Measurements from ENCODE around the gene TES. TPM values are rescaled to one million over a fixed set of nuclear protein-coding genes. Genes with fewer than 3 reads are reported as not detected.

TES gene
- total and polyA plus RNA-seq, 9 of the 15 experiments (the other 6 are each of a cell fraction or from before 2014, with no cell fraction given) = 20.7 to 61.6 (median 53.8) TPM

DNA sequence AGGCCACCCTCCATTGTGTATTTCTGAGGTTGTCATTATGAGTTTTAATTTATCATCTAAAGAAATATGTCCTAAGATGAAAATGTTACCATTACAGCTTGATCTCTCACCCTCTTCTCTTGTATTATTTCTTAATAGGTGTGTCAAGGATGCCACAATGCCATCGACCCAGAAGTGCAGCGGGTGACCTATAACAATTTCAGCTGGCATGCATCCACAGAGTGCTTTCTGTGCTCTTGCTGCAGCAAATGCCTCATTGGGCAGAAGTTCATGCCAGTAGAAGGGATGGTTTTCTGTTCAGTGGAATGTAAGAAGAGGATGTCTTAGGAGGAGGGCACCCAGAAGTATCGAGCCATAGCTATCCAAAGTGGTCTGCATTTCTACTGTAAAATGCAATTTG lies 46.8 kb downstream of the TES start:
- BruUV-seq (replicated peaks) = no TSS peak
- no peaks in the 10 kb centered on the region for H3K27me3 ChIP-seq (ENCODE audit: control insufficient read depth in 2 of 2, insufficient read depth in 2 of 2, low read length in 2 of 2)
- no peak overlapping the region for H3K4me3 ChIP-seq
- FAIRE-seq (no peak), DNase-seq (ENCODE audit: extremely low read depth in 1 of 4, low spot score in 3 of 4) (no peak), ATAC-seq (no peak)
- no peaks in the 10 kb centered on the region for H3K9me3 ChIP-seq (replicated peaks; ENCODE audit: control insufficient read depth, insufficient read depth, low read depth, low read length)
- no peaks in the 10 kb centered on the region for H3K4me1 ChIP-seq (replicated peaks in 1 of 2; ENCODE audit: control insufficient read depth in 2 of 2, insufficient read depth in 2 of 2, low read length in 2 of 2)
- no peak overlapping the region for H2AFZ ChIP-seq (ENCODE audit: low read depth, low read length)
- H3K36me3 ChIP-seq (ENCODE audit: control insufficient read depth, insufficient read depth, low read length) = peaks cover 11% of the 10 kb centered on the region; the same call in 2 of the 3 replicates
- in situ Hi-C loops (cut with MboI) = loop anchor here (5.0 kb wide), 1 partner anchor 555 kb away; no protein-coding TSS in a partner anchor
- ChIA-PET CTCF (ENCODE audit: low intra/inter-chr PET ratio) (interaction anchor here (0.6 to 4.5 kb wide), 5 partner anchors 270 to 553 kb away, joined by 3 to 97 read pairs (median 14); no protein-coding TSS in a partner anchor), POLR2A (interaction anchor here (0.6 kb wide), 1 partner anchor 576 kb away, joined by 3 read pairs; no protein-coding TSS in a partner anchor)
- no peaks in the 10 kb centered on the region for H3K79me2 ChIP-seq (ENCODE audit: control insufficient read depth, insufficient read depth, low read length)
- H3K27ac ChIP-seq (ENCODE audit: extremely low read depth, low read depth, low read length) = no peak overlapping the region
- TF ChIP-seq ZFX (CRISPR knock-in tag; IDR thresholded peaks at IDR 0.05) (no peak), LEF1 (IDR thresholded peaks at IDR 0.05) (no peak), HLTF (IDR thresholded peaks at IDR 0.05) (no peak), GTF2E2 (tag; IDR thresholded peaks at IDR 0.05) (no peak)
- 80% methylated on average over 3 of the region's 3 CpGs for WGBS (ENCODE audit: insufficient coverage, low coverage, missing lambda C conversion rate)
- intact Hi-C loops (cut with micrococcal nuclease) = no loop called here
- H3K9ac ChIP-seq (ENCODE audit: insufficient read depth in 1 of 2, low read depth in 2 of 2, low read length in 2 of 2) = no peak overlapping the region
- no peaks in the 10 kb centered on the region for H3K9me1 ChIP-seq (ENCODE audit: control insufficient read depth, insufficient read depth, low read length)
- no peak overlapping the region for H3K4me2 ChIP-seq (ENCODE audit: insufficient read depth, low read length)
- H4K20me1 ChIP-seq (replicated peaks; ENCODE audit: control insufficient read depth, insufficient read depth, low read length) = no peaks in the 10 kb centered on the region

DNA sequence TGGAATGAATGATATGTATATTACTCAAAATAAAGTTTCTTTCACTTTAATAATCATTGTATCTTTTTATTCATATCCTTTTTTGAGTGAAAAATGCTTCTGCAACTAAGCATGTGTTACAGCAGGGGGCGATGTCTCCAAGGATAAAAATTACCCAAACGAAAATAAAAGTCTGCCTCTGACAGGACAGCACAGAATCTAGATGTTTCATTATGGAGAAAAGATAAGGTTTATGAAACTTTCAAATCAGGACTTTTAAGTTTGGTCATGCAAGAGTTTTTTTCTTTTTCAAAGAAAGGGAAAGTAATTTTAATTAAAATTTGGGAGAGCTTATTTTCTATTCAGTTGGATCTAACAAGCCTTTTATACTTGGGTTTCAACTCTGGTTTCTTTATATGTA lies 48.4 kb downstream of the TES start:
- CTCF ChIA-PET (ENCODE audit: low intra/inter-chr PET ratio) = interaction anchor here (0.5 to 4.5 kb wide), 9 partner anchors 23 to 551 kb away, joined by 3 to 97 read pairs (median 14); partner anchors contain the start of gene CAV1
- no peak overlapping the region for H3K9ac ChIP-seq (ENCODE audit: insufficient read depth in 1 of 2, low read depth in 2 of 2, low read length in 2 of 2)
- TF ChIP-seq MCM3 (IDR thresholded peaks at IDR 0.05) = no peak
- TF ChIP-seq ESRRB (CRISPR knock-in tag; IDR thresholded peaks at IDR 0.05; ENCODE audit: borderline replicate concordance) = no peak
- TF ChIP-seq HEY1 (CRISPR knock-in tag; IDR thresholded peaks at IDR 0.05; ENCODE audit: borderline replicate concordance) = 0 out of 2 replicates have a peak, but pooled peaks have one; percentile 36
- no peak for TF ChIP-seq MAFG (tag; conservative IDR thresholded peaks at IDR 0.05)
- TF ChIP-seq RBM34 (IDR thresholded peaks at IDR 0.05; ENCODE audit: borderline replicate concordance, insufficient read depth, low read length) = no peak
- TF ChIP-seq, protein P1, sequence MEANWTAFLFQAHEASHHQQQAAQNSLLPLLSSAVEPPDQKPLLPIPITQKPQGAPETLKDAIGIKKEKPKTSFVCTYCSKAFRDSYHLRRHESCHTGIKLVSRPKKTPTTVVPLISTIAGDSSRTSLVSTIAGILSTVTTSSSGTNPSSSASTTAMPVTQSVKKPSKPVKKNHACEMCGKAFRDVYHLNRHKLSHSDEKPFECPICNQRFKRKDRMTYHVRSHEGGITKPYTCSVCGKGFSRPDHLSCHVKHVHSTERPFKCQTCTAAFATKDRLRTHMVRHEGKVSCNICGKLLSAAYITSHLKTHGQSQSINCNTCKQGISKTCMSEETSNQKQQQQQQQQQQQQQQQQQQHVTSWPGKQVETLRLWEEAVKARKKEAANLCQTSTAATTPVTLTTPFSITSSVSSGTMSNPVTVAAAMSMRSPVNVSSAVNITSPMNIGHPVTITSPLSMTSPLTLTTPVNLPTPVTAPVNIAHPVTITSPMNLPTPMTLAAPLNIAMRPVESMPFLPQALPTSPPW (CRISPR knock-in tag; IDR thresholded peaks at IDR 0.05) = peak; percentile 30; the same call in 1 of the 2 replicates
- peak; percentile 54 for TF ChIP-seq KLF16 (IDR thresholded peaks at IDR 0.05)
- TF ChIP-seq POLR2H (tag; IDR thresholded peaks at IDR 0.05; ENCODE audit: low read depth) = peak; percentile 56; the same call in 1 of the 2 replicates
- TF ChIP-seq, protein P2, sequence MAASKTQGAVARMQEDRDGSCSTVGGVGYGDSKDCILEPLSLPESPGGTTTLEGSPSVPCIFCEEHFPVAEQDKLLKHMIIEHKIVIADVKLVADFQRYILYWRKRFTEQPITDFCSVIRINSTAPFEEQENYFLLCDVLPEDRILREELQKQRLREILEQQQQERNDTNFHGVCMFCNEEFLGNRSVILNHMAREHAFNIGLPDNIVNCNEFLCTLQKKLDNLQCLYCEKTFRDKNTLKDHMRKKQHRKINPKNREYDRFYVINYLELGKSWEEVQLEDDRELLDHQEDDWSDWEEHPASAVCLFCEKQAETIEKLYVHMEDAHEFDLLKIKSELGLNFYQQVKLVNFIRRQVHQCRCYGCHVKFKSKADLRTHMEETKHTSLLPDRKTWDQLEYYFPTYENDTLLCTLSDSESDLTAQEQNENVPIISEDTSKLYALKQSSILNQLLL (CRISPR knock-in tag; IDR thresholded peaks at IDR 0.05; ENCODE audit: borderline replicate concordance) = no peak
- peak; percentile 98 for TF ChIP-seq MYNN (IDR thresholded peaks at IDR 0.05)
- no peak; the same call in 1 of the 2 replicates for TF ChIP-seq MYNN (CRISPR knock-in tag; IDR thresholded peaks at IDR 0.05)

More for the DNA sequence above, 48.4 kb downstream of the TES start:
- BruUV-seq (replicated peaks) = no TSS peak
- FAIRE-seq (peak; percentile 93), ATAC-seq (peak; percentile 75), DNase-seq (ENCODE audit: extremely low read depth in 1 of 4, low spot score in 3 of 4) (peak; percentile 53 to 73 (median 66))
- intact Hi-C loops (cut with micrococcal nuclease) (loop anchor here (1.0 to 2.0 kb wide), 7 partner anchors 78 to 550 kb away; no protein-coding TSS in a partner anchor), in situ Hi-C loops (cut with MboI) (loop anchor here (5.0 kb wide), 1 partner anchor 554 kb away; no protein-coding TSS in a partner anchor)
- H3K4me1 ChIP-seq (replicated peaks in 1 of 2; ENCODE audit: control insufficient read depth in 2 of 2, insufficient read depth in 2 of 2, low read length in 2 of 2) = no peaks in the 10 kb centered on the region
- WGBS (ENCODE audit: insufficient coverage, low coverage, missing lambda C conversion rate) = 2% methylated on average over 2 of the region's 2 CpGs
- no peaks in the 10 kb centered on the region for H3K9me3 ChIP-seq (replicated peaks; ENCODE audit: control insufficient read depth, insufficient read depth, low read depth, low read length)
- no peaks in the 10 kb centered on the region for H3K9me1 ChIP-seq (ENCODE audit: control insufficient read depth, insufficient read depth, low read length)
- POLR2A ChIA-PET = interaction anchor here (1.8 kb wide), 1 partner anchor 9 kb away, joined by 5 read pairs; no protein-coding TSS in a partner anchor
- H2AFZ ChIP-seq (ENCODE audit: low read depth, low read length) = no peak overlapping the region
- no peaks in the 10 kb centered on the region for H4K20me1 ChIP-seq (replicated peaks; ENCODE audit: control insufficient read depth, insufficient read depth, low read length)
- peaks cover 7% of the 10 kb centered on the region; the same call in 2 of the 3 replicates for H3K36me3 ChIP-seq (ENCODE audit: control insufficient read depth, insufficient read depth, low read length)
- no peaks in the 10 kb centered on the region for H3K79me2 ChIP-seq (ENCODE audit: control insufficient read depth, insufficient read depth, low read length)
- no peaks in the 10 kb centered on the region for H3K27me3 ChIP-seq (ENCODE audit: control insufficient read depth in 2 of 2, insufficient read depth in 2 of 2, low read length in 2 of 2)
- no peak overlapping the region for H3K27ac ChIP-seq (ENCODE audit: extremely low read depth, low read depth, low read length)
- no peak overlapping the region for H3K4me3 ChIP-seq
- no peak overlapping the region for H3K4me2 ChIP-seq (ENCODE audit: insufficient read depth, low read length)

Data from K562 (cell line).